GM12878 (cell line): ENCODE results near the gene CREB3. TPM values are rescaled to one million over a fixed set of nuclear protein-coding genes. Genes with fewer than 3 reads are reported as not detected.
A peak's percentile ranks its signal among the peaks of the same experiment; 100 is the strongest.

ENCODE experiments used
- BCLAF1 ChIP-seq: fragments of 450-650 bp; IDR thresholded peaks from 2 replicates; pipeline ENCODE4 v1.6.1; 2017; ENCODE audit warnings: antibody characterized with exemption, mild to moderate bottlenecking, moderate library complexity
- CBFB ChIP-seq: IDR thresholded peaks from 2 replicates; pipeline ENCODE4 v1.6.1; 2016; ENCODE audit warnings: antibody characterized with exemption, low read depth
- CREM ChIP-seq: IDR thresholded peaks from 2 replicates; pipeline ENCODE4 v1.6.1; 2014; ENCODE audit warnings: antibody characterized with exemption, low read depth
- CTCF ChIP-seq, 3 experiments: IDR thresholded peaks in 2 of 3; conservative IDR thresholded peaks in 1 of 3; 2 replicates each; pipeline ENCODE4 v1.5.1; 2011; ENCODE audit warnings: low read depth in 3 of 3, low read length in 3 of 3, mild to moderate bottlenecking in 3 of 3, control low read depth in 2 of 3, moderate library complexity in 2 of 3, inconsistent platforms in 1 of 3, mixed read lengths in 1 of 3; ENCODE audit not compliant: control insufficient read depth in 2 of 3, insufficient read depth in 1 of 3; ENCODE audit errors: extremely low read depth in 1 of 3
- ESRRA ChIP-seq: IDR thresholded peaks from 2 replicates; pipeline ENCODE4 v1.6.1; 2012; ENCODE audit warnings: mild to moderate bottlenecking, low read length, improper control_type of control experiment
- KAT2A ChIP-seq: conservative IDR thresholded peaks from 2 replicates; pipeline ENCODE4 v1.6.1; 2011; ENCODE audit warnings: low read depth, low read length; ENCODE audit not compliant: control insufficient read depth
- MEF2B ChIP-seq: fragments of 450-650 bp; IDR thresholded peaks from 2 replicates; pipeline ENCODE4 v1.6.1; 2018; ENCODE audit warnings: mild to moderate bottlenecking, moderate library complexity; ENCODE audit not compliant: partially characterized antibody, poor library complexity, severe bottlenecking
- MXI1 ChIP-seq: fragments of 150-350 bp; IDR thresholded peaks from 2 replicates; pipeline ENCODE4 v1.6.1; 2011; ENCODE audit warnings: low read depth, mild to moderate bottlenecking, inconsistent platforms, low read length, improper control_type of control experiment
- NR2F1 ChIP-seq: fragments of 450-650 bp; conservative IDR thresholded peaks from 2 replicates; pipeline ENCODE4 v1.6.1; 2017; ENCODE audit warnings: mild to moderate bottlenecking
- PAX8 ChIP-seq: fragments of 450-650 bp; IDR thresholded peaks from 2 replicates; pipeline ENCODE4 v1.6.1; 2017; ENCODE audit warnings: mild to moderate bottlenecking, moderate library complexity
- PRDM15 ChIP-seq: fragments of 450-650 bp; formaldehyde crosslinking; IDR thresholded peaks from 2 replicates; pipeline ENCODE4 v1.4.0; 2020; ENCODE audit warnings: mild to moderate bottlenecking, moderate library complexity
- RBBP5 ChIP-seq: fragments of 200-600 bp; sonication (generic); conservative IDR thresholded peaks from 2 replicates; pipeline ENCODE4 v1.6.1; 2016
- RFX5 ChIP-seq: IDR thresholded peaks from 2 replicates; pipeline ENCODE4 v1.6.1; 2011; ENCODE audit warnings: low read depth, low read length, improper control_type of control experiment
- SMARCA5 ChIP-seq: fragments of 450-650 bp; IDR thresholded peaks from 2 replicates; pipeline ENCODE4 v1.6.1; 2017; ENCODE audit warnings: mild to moderate bottlenecking
- SP1 ChIP-seq: IDR thresholded peaks from one replicate; pipeline ENCODE4 v1.6.1; 2011; ENCODE audit warnings: low read depth, low read length
- USF1 ChIP-seq: IDR thresholded peaks from 2 replicates; pipeline ENCODE4 v1.6.1; 2011; ENCODE audit warnings: borderline replicate concordance, low read depth, mild to moderate bottlenecking, moderate library complexity, mixed read lengths, low read length; ENCODE audit not compliant: insufficient read depth; ENCODE audit errors: extremely low read length
- YY1 ChIP-seq: IDR thresholded peaks from 2 replicates; pipeline ENCODE4 v1.6.1; 2011; ENCODE audit warnings: low read depth, mild to moderate bottlenecking, low read length
- ZBTB33 ChIP-seq: fragments of 450-650 bp; IDR thresholded peaks from 2 replicates; pipeline ENCODE4 v1.6.1; 2017; ENCODE audit warnings: mild to moderate bottlenecking
- ZNF217 ChIP-seq: fragments of 450-650 bp; IDR thresholded peaks from 2 replicates; pipeline ENCODE4 v1.6.1; 2017; ENCODE audit warnings: antibody characterized with exemption, mild to moderate bottlenecking
- ZNF622 ChIP-seq: fragments of 450-650 bp; IDR thresholded peaks from 2 replicates; pipeline ENCODE4 v1.6.1; 2017; ENCODE audit warnings: mild to moderate bottlenecking, inconsistent platforms
- polyA plus RNA-seq, 11 experiments: library from polyadenylated mRNA; depleted of rRNA in 4 of 11; unstranded in 6 of 11; stranded (reverse) in 5 of 11; fragments of >200 nt; fragmentation: Nextera tagmentation in 4 of 11; fragmentation: Illumina TruSeq in 1 of 11; extraction: Ambion mirVana in 4 of 11; extraction: Trizol in 1 of 11; gene quantifications; 1 replicate in 1 of 11; 2 replicates in 10 of 11; pipeline versions ENCODE4 v1.2.1 to v1.2.3, GENCODE V29; 2011 to 2016; ENCODE audit warnings: inconsistent platforms in 2 of 11, missing spikeins in 2 of 11, low read depth in 1 of 11
- total RNA-seq, 4 experiments: library from RNA; depleted of rRNA in 3 of 4; stranded (reverse); fragments of >200 nt in 3 of 4; fragmentation: Illumina TruSeq in 1 of 4; extraction: Trizol in 1 of 4; gene quantifications; 2 replicates each; pipeline versions ENCODE4 v1.2.1 to v1.2.3, GENCODE V29; 2013 to 2021

CREB3 gene
- total and polyA plus RNA-seq, 10 of the 15 experiments (the other 5 are each of a cell fraction or from before 2014, with no cell fraction given): 9.8 to 38.9 (median 19.8) TPM

- TF ChIP-seq ZNF217: peak; percentile 89
- no peak for TF ChIP-seq RBBP5
- peak; percentile 84; the same call in 1 of the 2 replicates for TF ChIP-seq ESRRA
- TF ChIP-seq PRDM15 (CRISPR knock-in tag): no peak
- no peak for TF ChIP-seq RFX5
- no peak for TF ChIP-seq CBFB
- no peak for TF ChIP-seq ZBTB33
- TF ChIP-seq NR2F1: peak; percentile 100
- TF ChIP-seq SP1: no peak
- no peak for TF ChIP-seq USF1
- TF ChIP-seq CTCF (IDR thresholded peaks at IDR 0.05 in 2 of 3, conservative IDR thresholded peaks at IDR 0.05 in 1 of 3; ENCODE audit: control insufficient read depth in 2 of 3, extremely low read depth in 1 of 3, insufficient read depth in 1 of 3, low read depth in 3 of 3, low read length in 3 of 3): no peak
- no peak for TF ChIP-seq KAT2A
- TF ChIP-seq YY1: no peak
- no peak for TF ChIP-seq CREM
- peak; percentile 79; the same call in 1 of the 2 replicates for TF ChIP-seq SMARCA5
- TF ChIP-seq ZNF622: no peak
- TF ChIP-seq MXI1: peak; percentile 62; the same call in 1 of the 2 replicates
- peak; percentile 64 for TF ChIP-seq MEF2B
- TF ChIP-seq PAX8: no peak
- no peak for TF ChIP-seq BCLAF1
Measured at GRCh38 chr9:35748858-35749514, 16.5 kb downstream of the CREB3 start, which contains the start of the genes GBA2 and RGP1 (continued).
